GM10847 (cell line): ENCODE data around the gene ZPBP2.

Experiments used
- POLR2A ChIP-seq: IDR thresholded peaks from 2 replicates; pipeline ENCODE4 v1.6.1; 2011; ENCODE audit not compliant: insufficient read length; ENCODE audit errors: extremely low read depth

Gene ZPBP2

DNA sequence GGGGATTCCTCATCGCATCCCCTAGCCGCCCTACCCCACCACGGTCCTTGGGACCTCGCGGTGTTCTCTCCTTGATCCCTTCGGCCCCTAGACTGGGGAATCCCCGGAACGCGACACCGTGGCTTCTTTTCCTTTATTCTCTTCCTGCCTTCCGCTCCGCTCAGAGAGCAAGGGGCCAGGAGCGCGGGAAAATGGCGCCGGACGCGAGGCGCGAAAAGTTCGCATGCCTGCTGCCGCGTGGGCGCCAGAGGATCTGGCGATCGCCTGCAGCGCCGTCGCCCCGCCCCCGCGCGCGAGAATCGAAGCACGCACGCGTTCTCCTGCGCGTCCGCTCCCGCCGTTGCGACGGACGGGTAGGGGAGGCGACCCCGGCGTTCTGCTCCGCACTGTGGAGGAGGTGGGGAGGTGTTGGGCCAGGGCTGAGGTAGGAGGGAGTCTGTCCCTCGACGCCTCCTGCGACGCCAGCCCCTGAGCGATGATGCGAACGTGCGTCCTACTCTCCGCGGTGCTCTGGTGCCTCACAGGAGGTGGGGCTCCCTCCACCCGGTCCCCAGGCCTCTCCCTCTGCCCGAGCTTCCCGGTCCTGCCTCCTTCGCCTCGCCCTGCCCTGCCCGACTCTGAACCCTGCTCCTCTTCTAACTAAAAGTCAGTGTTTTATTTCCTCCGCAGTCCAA is at the start of gene ZPBP2:
TSS of gene ZPBP2 (plus strand) at position 323 of the 674 bp plus-strand sequence. CDS start at position 476, 153 bp downstream.
- no peak for TF ChIP-seq POLR2A

DNA sequence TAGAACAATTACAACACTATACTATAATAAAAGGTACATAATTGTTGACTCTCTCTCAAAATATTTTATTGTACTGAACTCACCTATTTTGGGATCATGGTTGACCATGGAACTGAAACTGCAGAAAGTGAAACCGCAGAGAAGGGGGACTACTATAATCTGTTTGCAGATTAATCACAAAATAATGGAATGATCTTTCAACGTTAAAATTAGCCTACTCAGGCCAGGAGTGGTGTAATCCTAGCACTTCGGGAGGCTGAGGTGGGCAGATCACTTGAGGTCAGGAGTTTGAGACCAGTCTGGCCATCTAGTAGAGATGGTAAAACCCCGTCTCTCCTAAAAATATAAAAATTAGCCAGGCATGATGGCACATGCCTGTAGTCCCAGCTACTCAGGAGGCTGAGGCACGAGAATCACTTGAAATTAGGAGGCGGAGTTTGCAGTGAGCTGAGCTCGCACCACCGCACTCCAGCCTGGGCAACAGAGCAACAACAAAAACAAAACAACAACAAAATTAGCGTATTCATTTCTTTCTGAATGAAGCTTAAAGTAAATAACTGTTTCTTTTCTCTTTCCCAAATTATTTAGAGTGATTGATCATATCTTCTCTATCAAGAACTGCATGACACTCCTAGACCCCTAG is 49.5 kb upstream of the ZPBP2 start:
- no peak for TF ChIP-seq POLR2A

DNA sequence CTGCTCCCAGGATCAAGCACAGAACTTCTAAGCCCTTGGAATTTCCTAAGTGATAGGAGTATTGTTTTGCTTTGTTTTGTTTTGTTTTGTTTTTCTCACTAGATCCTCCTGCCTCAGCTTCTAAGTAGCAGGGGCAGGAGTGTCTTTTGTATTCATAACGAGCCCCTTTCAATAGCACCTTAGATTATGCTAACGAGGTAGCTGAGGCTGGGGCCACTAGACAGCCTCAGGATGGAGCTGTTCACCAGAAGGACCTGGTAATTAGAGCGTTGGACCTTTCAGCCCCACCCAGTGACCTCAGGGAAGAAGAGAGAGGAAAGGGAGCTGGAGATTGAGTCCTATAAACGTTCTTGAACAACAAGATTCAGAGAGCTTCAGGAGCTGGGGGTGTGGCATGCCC is 47.5 kb upstream of the ZPBP2 start:
- TF ChIP-seq POLR2A: no peak

GRCh38 chr17:39820987-39821386 is 47.0 kb upstream of the ZPBP2 start:
- TF ChIP-seq POLR2A: no peak

- no peak for TF ChIP-seq POLR2A
These were observed 46.0 kb upstream of the ZPBP2 start for GRCh38 chr17:39822051-39822451.

DNA sequence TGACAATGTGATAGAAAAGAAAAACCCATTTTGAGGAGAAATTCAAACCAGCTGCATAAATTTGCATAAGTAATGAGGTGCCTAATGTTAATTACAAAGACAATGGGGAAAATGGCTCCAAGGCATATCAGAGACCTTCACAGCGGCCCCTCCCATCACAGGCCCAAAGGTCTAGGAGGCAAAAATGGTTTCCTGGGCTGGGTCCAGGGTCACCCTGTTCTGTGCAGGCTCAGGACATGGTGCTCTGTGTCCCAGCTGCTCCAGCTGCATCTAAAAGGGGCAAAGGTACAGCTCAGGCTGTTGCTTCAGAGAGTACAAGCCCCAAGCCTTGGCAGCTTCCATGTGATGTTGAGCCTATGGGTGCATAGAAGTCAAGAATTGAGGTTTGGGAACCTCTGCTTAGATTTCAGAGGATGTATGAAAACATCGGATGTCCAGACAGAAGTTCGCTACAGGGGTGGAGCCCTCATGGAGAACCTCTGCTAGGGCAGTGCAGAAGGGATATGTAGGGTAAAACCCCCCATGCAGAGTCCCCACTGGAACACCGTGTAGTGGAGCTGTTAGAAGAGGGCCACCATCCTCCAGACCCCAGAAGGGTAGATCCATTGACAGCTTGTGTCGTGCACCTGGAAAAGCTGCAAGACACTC is 44.5 kb upstream of the ZPBP2 start:
- TF ChIP-seq POLR2A: no peak

DNA sequence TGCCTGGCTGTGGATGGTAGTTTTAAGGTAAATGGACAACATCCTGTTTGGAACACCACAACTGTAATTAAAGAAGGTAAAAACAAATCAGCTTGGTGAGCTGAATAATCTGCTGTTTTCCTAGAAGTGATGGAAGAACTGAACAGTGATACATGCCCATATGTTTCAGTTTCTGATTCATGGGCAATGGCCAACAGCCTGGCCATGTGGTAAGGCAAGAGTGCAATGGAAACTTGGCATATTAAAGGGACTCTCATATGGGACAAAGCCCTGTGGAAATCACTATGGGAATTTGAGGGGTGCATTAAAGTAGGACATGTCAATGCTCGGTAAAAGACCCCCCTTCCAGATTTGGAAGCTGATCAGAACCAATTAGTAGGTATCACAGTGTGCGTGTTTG is 41.7 kb upstream of the ZPBP2 start:
- no peak for TF ChIP-seq POLR2A

DNA sequence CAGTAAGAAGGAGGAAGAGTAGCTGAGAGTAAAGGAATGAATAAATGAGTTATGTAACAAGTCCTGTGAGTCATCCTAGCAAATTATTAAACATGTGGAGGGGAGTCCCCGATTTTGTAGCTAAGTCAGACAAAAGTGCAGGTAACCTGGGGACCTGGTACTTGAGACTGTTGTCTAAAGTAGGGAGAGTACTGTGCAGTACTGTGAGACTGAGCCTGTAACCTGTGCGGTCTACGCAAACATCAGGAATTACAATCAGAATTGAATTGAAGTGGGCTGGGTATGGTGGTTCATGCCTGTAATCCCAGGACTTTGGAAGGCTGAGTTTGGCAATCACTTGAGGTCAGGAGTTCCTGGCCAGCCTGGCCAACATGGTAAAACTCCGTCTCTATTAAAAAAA is 39.6 kb upstream of the ZPBP2 start:
- no peak for TF ChIP-seq POLR2A

DNA sequence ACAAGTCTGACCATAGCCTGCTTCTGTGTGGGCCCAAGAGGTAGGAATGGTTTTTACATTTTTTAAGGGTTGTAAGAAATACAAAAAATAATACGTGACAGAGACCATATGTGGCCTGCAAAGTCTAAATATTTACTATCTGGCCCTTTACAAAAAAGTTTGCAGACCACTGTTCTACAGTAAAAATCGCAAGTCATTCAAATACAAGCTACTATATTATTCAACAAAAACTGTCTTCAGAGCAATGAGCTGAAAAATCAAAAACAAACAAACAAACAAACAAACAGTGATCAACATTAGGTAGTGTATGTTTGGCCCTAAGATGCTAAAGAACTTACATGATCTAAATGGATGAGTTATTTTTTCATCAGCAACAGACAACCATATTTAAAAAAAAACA is 36.4 kb upstream of the ZPBP2 start:
- TF ChIP-seq POLR2A: no peak

- TF ChIP-seq POLR2A: no peak
These were observed 34.0 kb upstream of the ZPBP2 start for GRCh38 chr17:39834017-39834416.

GRCh38 chr17:39835038-39835786 is 32.8 kb upstream of the ZPBP2 start:
- TF ChIP-seq POLR2A: no peak

DNA sequence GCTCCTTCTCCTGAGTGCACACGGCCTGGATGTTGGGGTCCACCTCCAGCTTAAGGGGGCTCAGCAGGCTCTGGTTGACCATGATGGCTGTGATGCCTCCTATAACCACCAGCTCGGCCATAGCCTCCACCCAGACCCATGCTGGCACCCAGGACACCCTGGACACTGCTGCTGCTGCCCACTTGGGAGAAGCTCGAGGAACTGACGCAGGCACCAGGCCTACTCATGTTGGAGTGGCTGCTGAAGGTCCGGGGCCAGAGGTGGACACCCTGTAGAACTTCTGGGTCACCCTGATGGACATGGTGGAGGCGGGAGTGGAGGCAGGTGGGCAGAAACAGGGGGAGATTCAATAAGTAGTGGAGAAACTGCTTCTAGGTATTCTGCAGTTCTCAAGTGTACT is 31.9 kb upstream of the ZPBP2 start:
- no peak for TF ChIP-seq POLR2A

GRCh38 chr17:39838057-39838456 is 29.9 kb upstream of the ZPBP2 start:
- TF ChIP-seq POLR2A: no peak

GRCh38 chr17:39838784-39839183 is 29.2 kb upstream of the ZPBP2 start:
- TF ChIP-seq POLR2A: no peak

DNA sequence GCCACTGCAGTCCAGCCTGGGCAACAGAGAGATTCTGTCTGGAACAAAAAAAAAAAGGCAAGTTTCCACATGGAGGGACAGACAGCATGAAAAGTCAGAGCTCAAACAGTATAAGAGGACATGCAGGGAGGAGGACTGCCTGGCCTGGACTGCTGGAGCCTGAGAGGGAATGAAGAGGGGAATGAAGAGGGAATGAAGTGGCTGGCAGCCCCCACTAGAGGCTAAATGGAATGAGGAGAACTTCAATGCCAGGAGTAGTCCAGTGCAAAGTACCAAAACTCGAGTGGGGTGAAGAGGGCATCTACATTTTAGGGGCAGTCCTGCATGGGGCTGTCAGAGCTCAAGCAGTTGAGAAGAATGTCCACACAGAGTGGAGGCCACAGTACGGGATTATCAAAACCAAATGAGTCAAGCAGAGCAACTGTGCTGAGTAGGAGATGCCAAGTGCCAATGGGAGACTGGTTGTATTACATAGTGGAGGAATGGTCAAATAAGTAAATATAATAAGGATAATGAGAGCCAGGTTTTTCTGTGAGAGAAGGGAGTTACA is 26.8 kb upstream of the ZPBP2 start:
- no peak for TF ChIP-seq POLR2A

DNA sequence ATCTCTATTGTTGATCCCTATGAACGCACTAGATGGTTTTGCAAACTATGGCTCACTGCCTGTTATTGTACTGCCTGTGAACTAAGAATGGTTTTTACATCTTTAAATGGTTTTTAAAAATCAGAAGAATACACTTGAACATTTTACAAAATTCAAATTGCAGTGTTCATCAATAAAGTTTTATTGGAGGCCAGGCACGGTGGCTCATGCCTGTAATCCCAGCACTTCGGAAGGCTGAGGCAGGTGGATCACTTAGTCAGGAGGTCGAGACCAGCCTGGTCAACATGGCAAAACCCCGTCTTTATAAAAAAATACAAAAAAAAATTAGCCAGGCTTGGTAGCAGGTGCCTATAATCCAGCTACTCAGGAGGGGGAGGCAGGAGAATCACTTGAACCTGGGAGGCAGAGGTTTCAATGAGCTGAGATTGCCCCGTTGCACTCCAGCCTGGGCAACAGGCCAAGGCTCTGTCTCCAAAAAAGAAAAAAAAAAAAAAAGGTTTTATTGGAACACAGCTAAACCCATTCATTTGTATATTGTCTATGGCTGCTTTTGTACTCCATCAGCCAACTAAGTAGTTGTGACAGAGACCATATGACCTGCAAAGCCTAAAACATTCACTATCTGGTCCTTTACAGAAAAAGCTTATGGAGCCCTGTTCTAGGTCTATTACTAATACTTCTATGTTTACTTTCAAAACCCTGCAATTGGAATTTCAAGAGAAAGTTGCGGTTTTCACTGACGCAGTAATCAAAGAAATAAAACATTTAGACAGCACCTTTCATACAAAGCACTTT is 22.8 kb upstream of the ZPBP2 start:
- no peak for TF ChIP-seq POLR2A
